GM06990 (cell line): ENCODE results near the gene LDLRAD4.

Experiments used
- DNase-seq: peaks from one replicate; pipeline ENCODE4 v3.0.0-alpha.2; 2011; ENCODE audit not compliant: insufficient read length; ENCODE audit errors: extremely low read depth
- H3K27me3 ChIP-seq: replicated peaks from 2 replicates; pipeline ENCODE4 v1.6.0; 2011; ENCODE audit warnings: low read length; ENCODE audit not compliant: control insufficient read depth, insufficient read depth
- H3K36me3 ChIP-seq: 2 replicates; pipeline ENCODE4 v1.5.1; 2011; ENCODE audit warnings: low read length; ENCODE audit not compliant: control insufficient read depth, insufficient read depth
- H3K4me3 ChIP-seq: replicated peaks from 2 replicates; pipeline ENCODE4 v1.5.1; 2011; ENCODE audit warnings: low read depth, mild to moderate bottlenecking, control low read depth, low read length
- CTCF ChIP-seq: IDR thresholded peaks from 2 replicates; pipeline ENCODE4 v1.5.1; 2011; ENCODE audit warnings: low read length, control low read depth, mild to moderate bottlenecking, inconsistent platforms; ENCODE audit not compliant: insufficient read depth, poor library complexity, severe bottlenecking

LDLRAD4 gene

GRCh38 chr18:13587937-13588336 is 369.4 kb downstream of the LDLRAD4 start:
- no peaks in the 10 kb centered on the region for H3K36me3 ChIP-seq
- TF ChIP-seq CTCF = no peak
- H3K27me3 ChIP-seq = no peaks in the 10 kb centered on the region
- H3K4me3 ChIP-seq = no peak overlapping the region
- no peak for DNase-seq

DNA sequence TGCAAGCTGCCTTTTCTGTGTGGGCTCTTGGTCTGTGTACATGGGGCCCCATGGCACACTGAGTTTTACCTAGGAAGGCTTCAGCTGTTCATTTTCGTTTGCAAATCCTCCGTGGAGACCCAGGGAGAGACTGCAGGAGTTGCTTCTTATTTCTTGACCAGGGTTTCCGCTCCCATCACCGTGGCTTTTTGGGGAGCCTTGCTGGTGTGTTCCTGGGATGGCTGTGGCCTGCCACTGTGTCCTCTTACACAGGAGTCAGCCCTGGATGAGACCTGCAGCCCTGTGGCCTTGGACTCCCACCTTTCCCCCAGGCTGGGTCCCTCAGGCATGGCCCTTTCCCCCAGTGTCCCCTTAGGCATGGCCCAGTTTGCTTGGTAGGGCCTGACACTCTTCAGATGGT is 370.8 kb downstream of the LDLRAD4 start:
- TF ChIP-seq CTCF = no peak
- Histone ChIP-seq H3K27me3 (no peaks in the 10 kb centered on the region), H3K4me3 (no peak overlapping the region), H3K36me3 (no peaks in the 10 kb centered on the region)
- DNase-seq = no peak

DNA sequence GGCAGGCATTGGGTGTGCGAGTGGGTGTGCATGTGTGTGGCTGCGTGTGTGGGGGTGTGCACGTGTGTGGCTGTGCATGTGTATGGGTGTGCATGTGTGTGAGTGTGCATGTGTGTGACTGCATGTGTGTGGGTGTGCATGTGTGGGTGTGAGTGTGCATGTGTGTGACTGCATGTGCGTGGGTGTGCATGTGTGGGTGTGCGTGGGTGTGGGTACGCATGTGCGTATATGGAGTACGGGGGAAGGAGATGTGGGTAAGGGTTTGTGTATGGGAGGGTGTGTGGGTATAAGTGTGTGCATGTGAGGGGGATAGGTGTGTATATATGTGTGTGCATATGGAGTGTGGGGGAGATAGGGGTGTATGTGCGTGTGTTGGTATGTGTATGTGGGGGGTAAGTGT is 371.4 kb downstream of the LDLRAD4 start:
- TF ChIP-seq CTCF = no peak
- Histone ChIP-seq H3K27me3 (no peaks in the 10 kb centered on the region), H3K36me3 (no peaks in the 10 kb centered on the region), H3K4me3 (no peak overlapping the region)
- DNase-seq = no peak

DNA sequence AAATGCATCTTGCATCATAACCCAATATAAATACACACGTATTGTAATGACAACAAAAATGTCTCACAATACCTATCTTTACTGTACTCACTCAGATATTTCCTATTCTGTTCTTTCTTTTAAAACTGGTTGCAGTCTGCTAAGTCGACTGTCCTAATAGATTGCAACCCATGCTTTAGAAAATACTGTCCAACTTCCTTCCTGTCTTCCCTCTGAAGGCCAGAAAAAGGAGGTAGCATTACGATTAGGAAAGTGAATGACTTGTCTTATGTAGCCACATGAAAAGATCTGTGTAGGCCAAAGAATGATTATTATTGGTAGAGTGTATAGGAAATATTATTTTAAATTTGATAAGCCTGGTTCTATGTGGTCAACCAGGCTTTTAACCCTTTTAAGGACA is 373.7 kb downstream of the LDLRAD4 start:
- Histone ChIP-seq H3K4me3 (no peak overlapping the region), H3K36me3 (no peaks in the 10 kb centered on the region), H3K27me3 (no peaks in the 10 kb centered on the region)
- DNase-seq = no peak
- no peak for TF ChIP-seq CTCF

- H3K27me3 ChIP-seq = no peaks in the 10 kb centered on the region
- no peaks in the 10 kb centered on the region for H3K36me3 ChIP-seq
- no peak overlapping the region for H3K4me3 ChIP-seq
- TF ChIP-seq CTCF = no peak
- DNase-seq = no peak
These were observed 376.0 kb downstream of the LDLRAD4 start for GRCh38 chr18:13594551-13594950.

DNA sequence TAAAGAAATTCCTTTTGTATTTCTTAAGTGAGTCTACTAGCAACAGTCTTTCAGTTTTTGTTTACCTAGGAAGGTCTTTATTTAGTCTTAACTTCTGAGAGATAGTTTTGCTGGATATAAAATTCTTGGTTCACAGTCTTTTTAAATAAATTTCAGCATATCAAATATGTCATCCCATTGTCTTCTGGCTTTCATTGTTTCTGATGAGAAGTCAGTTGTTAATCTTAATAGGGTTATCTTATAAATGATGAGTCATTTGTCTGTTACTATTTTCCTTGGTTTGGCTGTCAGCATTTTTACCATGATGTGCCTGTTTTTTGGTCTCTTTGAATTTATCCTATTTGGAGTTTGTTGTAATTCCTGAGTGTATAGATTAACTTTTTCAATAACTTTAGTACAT is 378.5 kb downstream of the LDLRAD4 start:
- H3K4me3 ChIP-seq = no peak overlapping the region
- TF ChIP-seq CTCF = no peak
- no peak for DNase-seq

More for the DNA sequence above, 378.5 kb downstream of the LDLRAD4 start:
- no peaks in the 10 kb centered on the region for H3K27me3 ChIP-seq
- H3K36me3 ChIP-seq = no peaks in the 10 kb centered on the region
